Subcutaneous adipose tissue (tissue), 4 donors: ENCODE results near the gene CARD14. TPM values are rescaled to one million over a fixed set of nuclear protein-coding genes. Genes with fewer than 3 reads are reported as not detected.

Experiments used
- CTCF ChIP-seq: fragments of 450-650 bp; IDR thresholded peaks from one replicate; pipeline ENCODE4 v1.5.1; 2016; ENCODE audit warnings: low read depth, mild to moderate bottlenecking, control low read depth, antibody characterized with exemption, moderate library complexity
- total RNA-seq, 4 donors: library from RNA; depleted of rRNA; stranded (reverse); fragments of >200 nt; gene quantifications; one replicate each; pipeline ENCODE4 v1.1.0, GENCODE V29; 2016

Gene CARD14
- total RNA-seq, 4 donors from 2014 or later: 0.34 to 1.3 TPM; not detected in 2

- TF ChIP-seq CTCF: no peak
Observed at GRCh38 chr17:80219013-80219762, 49.4 kb downstream of the CARD14 start.

- TF ChIP-seq CTCF: no peak
Observed at GRCh38 chr17:80219763-80220053, 49.9 kb downstream of the CARD14 start.

- TF ChIP-seq CTCF: no peak
Observed at GRCh38 chr17:80220054-80220735, 50.4 kb downstream of the CARD14 start, which contains the start of the genes SGSH and SLC26A11. SGSH (minus strand) TSS chr17:80220333; CDS start chr17:80220313, 20 bp downstream. SLC26A11 (plus strand) TSS chr17:80220427; CDS start chr17:80221561, 1,134 bp downstream.

GRCh38 chr17:80220736-80221215 lies 50.9 kb downstream of the CARD14 start:
- no peak for TF ChIP-seq CTCF

DNA sequence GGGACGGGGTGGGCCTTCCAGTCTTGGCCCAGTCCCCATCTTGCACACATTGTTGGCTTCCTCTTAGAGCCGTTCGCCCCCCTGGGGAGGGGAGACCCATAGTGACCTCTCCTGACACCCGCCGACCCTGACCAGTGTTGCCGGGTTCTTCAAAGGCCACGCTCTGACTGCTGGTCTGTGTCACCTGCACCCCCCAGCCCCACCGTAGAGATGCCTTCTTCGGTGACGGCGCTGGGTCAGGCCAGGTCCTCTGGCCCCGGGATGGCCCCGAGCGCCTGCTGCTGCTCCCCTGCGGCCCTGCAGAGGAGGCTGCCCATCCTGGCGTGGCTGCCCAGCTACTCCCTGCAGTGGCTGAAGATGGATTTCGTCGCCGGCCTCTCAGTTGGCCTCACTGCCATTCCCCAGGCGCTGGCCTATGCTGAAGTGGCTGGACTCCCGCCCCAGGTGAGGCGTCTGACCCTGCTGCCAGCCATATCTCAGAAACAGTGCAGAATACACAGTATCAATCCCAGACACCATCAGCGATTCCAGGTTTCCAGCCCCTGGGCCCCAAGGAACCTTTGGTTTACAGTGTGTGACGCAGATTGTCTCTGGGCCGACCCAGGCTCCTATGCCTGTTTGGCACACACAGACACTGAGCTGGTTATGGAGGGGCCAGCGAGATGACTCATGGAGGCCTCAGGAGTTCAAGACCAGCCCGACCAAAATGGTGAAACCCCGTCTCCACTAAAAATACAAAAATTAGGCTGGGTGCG lies 51.7 kb downstream of the CARD14 start:
- TF ChIP-seq CTCF: no peak

GRCh38 chr17:80222376-80223141 lies 52.7 kb downstream of the CARD14 start:
- no peak for TF ChIP-seq CTCF
